ENCODE measurements around the gene C22orf42.

- TF ChIP-seq CTCF (IDR thresholded peaks at IDR 0.05), result no peak
- TF ChIP-seq EZH2 (IDR thresholded peaks at IDR 0.05; ENCODE audit: borderline replicate concordance, insufficient read depth, low read depth, low read length, poor library complexity, severe bottlenecking), result no peak
Observed at GRCh38 chr22:32100711-32101110, 58.4 kb downstream of the C22orf42 start.
